LHCN-M2 (cell line): ENCODE data around the gene RBM25. TPM values are rescaled to one million over a fixed set of nuclear protein-coding genes. Genes with fewer than 3 reads are reported as not detected.
A peak's percentile ranks its signal among the peaks of the same experiment; 100 is the strongest.

Experiments
- DNase-seq: peaks from one replicate; pipeline ENCODE4 v3.0.0-alpha.2; 2012; ENCODE audit warnings: low read depth
- total RNA-seq: library from RNA; depleted of rRNA; stranded (reverse); fragments of >200 nt; gene quantifications from 2 replicates; pipeline ENCODE4 v1.2.3, GENCODE V29; 2014

Gene RBM25
- total RNA-seq, 1 experiment from 2014 or later: 45.3 TPM

- no peak for DNase-seq
Observed at GRCh38 chr14:73102806-73103497, 44.6 kb downstream of the RBM25 start.

DNA sequence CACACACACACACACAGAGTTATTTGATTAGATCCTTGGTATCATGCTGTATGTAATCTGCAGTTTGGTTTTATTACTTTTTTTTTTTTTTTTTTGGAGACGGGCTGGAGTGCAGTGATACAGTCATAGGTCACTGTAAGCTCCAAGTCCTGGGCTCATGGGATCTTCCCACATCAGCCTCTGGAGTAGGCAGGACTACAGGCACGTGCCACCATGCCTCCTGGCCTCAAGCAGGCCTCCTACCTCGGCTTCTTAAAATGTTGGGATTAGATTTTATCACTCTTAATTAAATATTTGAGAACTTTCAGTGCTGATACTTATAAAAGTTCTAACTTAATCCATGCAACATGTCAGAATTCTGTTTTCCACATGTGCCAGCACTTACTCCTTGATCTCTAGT lies 46.7 kb downstream of the RBM25 start:
- DNase-seq: no peak

GRCh38 chr14:73105727-73106126 lies 47.4 kb downstream of the RBM25 start:
- DNase-seq: no peak

- peak; percentile 55 for DNase-seq
Observed at GRCh38 chr14:73116079-73116665, 57.8 kb downstream of the RBM25 start.

GRCh38 chr14:73124180-73124894 lies 66.0 kb downstream of the RBM25 start:
- DNase-seq: no peak

DNA sequence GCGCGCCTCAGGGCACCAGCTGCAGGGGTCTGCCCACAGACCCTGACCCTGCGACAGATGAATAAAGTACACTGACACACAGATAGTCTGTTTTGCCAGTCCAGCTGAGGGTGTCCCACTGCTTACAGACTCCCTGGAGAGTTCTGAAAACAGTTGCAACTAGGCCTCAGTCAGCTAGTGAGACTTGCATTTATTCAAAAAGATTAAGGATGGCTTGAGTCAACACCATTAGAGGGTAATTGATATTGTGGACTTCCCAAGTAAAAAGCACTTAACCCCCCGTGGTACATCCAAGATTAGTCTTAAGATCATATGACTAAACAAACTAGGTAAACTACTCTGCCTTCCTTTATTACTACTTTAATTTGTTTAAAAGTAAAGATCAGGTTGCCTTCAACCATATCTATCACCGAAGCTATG lies 66.8 kb downstream of the RBM25 start:
- no peak for DNase-seq

DNA sequence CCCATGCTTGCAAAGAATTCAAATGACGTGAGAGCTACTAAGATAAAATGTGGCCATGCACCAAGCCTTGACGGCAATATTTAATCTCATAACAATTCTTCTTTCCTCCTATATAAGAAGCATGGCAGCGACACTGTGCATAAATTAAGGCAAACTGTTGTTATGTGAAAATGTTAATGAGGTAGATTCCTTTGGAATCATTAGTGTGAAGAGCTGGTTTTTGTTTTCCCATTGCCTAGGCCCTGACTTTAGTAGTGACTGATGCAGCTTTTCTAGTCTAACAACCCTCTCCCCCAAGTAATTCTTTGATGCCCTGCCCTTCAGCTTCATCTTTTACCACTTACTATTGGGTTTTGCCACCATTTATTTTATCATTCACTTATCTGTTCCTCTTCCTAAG lies 67.4 kb downstream of the RBM25 start:
- DNase-seq: no peak

- no peak for DNase-seq
Observed at GRCh38 chr14:73133795-73134194, 75.5 kb downstream of the RBM25 start.

GRCh38 chr14:73136085-73136386 lies 77.7 kb downstream of the RBM25 start:
- DNase-seq: no peak

DNA sequence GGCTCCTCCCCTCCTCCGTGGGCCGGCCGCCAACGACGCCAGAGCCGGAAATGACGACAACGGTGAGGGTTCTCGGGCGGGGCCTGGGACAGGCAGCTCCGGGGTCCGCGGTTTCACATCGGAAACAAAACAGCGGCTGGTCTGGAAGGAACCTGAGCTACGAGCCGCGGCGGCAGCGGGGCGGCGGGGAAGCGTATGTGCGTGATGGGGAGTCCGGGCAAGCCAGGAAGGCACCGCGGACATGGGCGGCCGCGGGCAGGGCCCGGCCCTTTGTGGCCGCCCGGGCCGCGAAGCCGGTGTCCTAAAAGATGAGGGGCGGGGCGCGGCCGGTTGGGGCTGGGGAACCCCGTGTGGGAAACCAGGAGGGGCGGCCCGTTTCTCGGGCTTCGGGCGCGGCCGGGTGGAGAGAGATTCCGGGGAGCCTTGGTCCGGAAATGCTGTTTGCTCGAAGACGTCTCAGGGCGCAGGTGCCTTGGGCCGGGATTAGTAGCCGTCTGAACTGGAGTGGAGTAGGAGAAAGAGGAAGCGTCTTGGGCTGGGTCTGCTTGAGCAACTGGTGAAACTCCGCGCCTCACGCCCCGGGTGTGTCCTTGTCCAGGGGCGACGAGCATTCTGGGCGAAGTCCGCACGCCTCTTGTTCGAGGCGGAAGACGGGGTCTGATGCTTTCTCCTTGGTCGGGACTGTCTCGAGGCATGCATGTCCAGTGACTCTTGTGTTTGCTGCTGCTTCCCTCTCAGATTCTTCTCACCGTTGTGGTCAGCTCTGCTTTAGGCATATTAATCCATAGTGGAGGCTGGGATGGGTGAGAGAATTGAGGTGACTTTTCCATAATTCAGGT lies 78.3 kb downstream of the RBM25 start, which contains the start of gene PSEN1:
Gene PSEN1 (plus strand): TSS at position 121 of the 839 bp plus-strand sequence. CDS start 11,513 bp downstream, outside the sequence.
- peak; percentile 87 for DNase-seq

- DNase-seq: no peak
Observed at GRCh38 chr14:73140811-73141323, 82.5 kb downstream of the RBM25 start.

DNA sequence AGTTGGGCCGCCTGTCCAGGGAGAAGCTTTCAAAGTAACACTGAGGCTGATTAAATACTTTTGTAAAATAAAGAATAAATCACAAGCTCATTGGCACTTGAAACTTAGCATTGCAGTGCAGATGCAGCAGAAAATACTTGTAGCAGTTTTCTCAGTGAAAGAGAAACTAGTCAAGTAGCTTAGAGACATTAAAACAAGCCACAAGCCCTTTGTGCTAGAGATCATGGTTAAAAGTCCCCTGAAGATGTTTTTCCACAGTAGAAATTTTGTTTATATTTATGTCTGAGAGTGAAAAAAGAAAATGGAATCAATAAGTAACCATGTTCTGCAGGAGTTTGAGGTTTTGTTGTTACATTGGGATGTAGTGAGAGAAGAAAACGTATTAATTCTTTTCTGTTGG lies 83.9 kb downstream of the RBM25 start:
- no peak for DNase-seq

- no peak for DNase-seq
Observed at GRCh38 chr14:73143003-73143402, 84.7 kb downstream of the RBM25 start.

DNA sequence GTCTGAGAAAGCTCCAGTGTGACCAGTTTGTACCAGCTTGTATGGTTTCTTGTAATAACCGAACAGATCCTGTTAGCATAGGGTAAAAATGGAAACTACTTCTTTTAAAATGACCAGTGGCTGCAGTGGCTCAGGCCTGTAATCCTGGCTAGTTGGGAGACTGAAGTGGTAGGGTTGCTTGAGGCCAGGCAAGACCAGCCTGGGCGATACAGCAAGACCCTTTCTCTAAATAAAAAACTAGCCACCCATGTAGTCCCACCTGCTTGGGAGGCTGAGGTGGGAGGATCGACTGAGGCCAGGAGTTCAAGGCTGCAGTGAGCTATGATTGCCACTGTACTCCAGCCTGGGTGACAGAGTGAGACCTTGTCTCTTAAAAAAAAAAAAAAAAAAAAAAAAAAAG lies 85.3 kb downstream of the RBM25 start:
- DNase-seq: no peak

- DNase-seq: no peak
Observed at GRCh38 chr14:73145371-73145770, 87.0 kb downstream of the RBM25 start.

GRCh38 chr14:73146111-73146510 lies 87.8 kb downstream of the RBM25 start:
- DNase-seq: no peak

GRCh38 chr14:73149753-73150152 lies 91.4 kb downstream of the RBM25 start:
- no peak for DNase-seq

- DNase-seq: peak; percentile 75
Observed at GRCh38 chr14:73153272-73153671, 94.9 kb downstream of the RBM25 start.

GRCh38 chr14:73162251-73162650 lies 103.9 kb downstream of the RBM25 start:
- no peak for DNase-seq

- DNase-seq: no peak
Observed at GRCh38 chr14:73166399-73166798, 108.1 kb downstream of the RBM25 start.

- DNase-seq: no peak
Observed at GRCh38 chr14:73167727-73168126, 109.4 kb downstream of the RBM25 start.

GRCh38 chr14:73168274-73168673 lies 109.9 kb downstream of the RBM25 start:
- no peak for DNase-seq
